Tibial artery (tissue), 4 donors: ENCODE results near the gene ZNF76.

Experiments
- DNase-seq, 2 donors: peaks; one replicate each; pipeline ENCODE4 v3.0.0-alpha.2; 2019
- H3K27ac ChIP-seq, 2 donors: fragments of 200-600 bp; sonication (generic) in 1 of 2; 1 replicate in 1 of 2; 2 replicates in 1 of 2; pipeline ENCODE4 v1.5.1; 2018 to 2019; ENCODE audit warnings: mild to moderate bottlenecking in 1 of 2
- H3K27me3 ChIP-seq, 2 donors: fragments of 200-600 bp; sonication (generic) in 1 of 2; one replicate each; pipeline versions ENCODE4 v1.5.1 to v1.6.0; 2016 to 2019
- H3K36me3 ChIP-seq, 3 donors: fragments of 200-600 bp; sonication (generic) in 2 of 3; one replicate each; pipeline ENCODE4 v1.5.1; 2016 to 2019; ENCODE audit warnings: mild to moderate bottlenecking in 2 of 3
- H3K4me1 ChIP-seq, 4 donors: fragments of 200-600 bp; sonication (generic) in 2 of 4; 1 replicate in 3 of 4; 2 replicates in 1 of 4; pipeline ENCODE4 v1.5.1; 2016 to 2019
- H3K4me3 ChIP-seq, 2 donors: fragments of 200-600 bp; sonication (generic) in 1 of 2; 1 replicate in 1 of 2; 2 replicates in 1 of 2; pipeline ENCODE4 v1.5.1; 2018 to 2019; ENCODE audit warnings: mild to moderate bottlenecking in 2 of 2
- H3K9me3 ChIP-seq, 3 donors: fragments of 200-600 bp; sonication (generic) in 1 of 3; one replicate each; pipeline ENCODE4 v1.5.1; 2016 to 2019
- intact Hi-C: fragments of 100-400 bp; cut with DNase I; formaldehyde crosslinking; loops from one replicate; pipeline ENCODE4 v1.15.0; 2023; ENCODE audit warnings: low total_unique reads
- TF ChIP-seq, protein P1 (sequence below), 2 experiments: fragments of 200-600 bp in 1 of 2; fragments of 450-650 bp in 1 of 2; IDR thresholded peaks; one replicate each; pipeline ENCODE4 v1.5.1; 2017 to 2019; ENCODE audit warnings: antibody characterized with exemption in 2 of 2, mild to moderate bottlenecking in 1 of 2, moderate library complexity in 1 of 2

Gene ZNF76

DNA sequence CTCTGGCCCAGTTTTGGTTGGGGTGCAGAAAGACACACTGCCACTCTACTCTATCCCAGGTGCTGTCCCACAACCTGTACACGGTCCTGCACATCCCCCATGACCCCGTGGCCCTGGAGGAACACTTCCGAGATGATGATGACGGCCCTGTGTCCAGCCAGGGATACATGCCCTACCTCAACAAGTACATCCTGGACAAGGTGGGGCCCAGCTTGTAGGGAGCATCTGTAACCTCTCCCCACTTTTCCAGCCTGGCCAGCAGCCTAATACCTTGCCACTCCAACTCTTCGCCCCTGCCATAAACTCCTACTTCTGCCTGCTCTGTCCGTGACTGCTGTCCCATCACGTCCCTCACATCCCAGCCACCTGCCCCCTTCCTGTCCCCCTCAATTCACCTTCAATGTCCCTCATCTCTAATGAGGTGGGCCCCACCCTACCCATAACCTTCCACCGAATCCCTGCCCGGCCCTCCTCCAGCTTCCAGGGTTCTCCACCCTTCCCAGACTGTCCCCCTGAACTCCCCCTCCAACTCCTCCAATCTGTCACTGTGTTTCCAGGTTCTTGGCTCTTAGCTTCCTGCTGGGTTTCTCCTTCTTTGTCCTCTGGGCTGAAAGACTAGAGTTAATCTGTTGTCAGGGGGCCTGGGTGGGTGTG, 50.2 kb downstream of the ZNF76 start:
- no peaks in the 10 kb centered on the region for H3K27me3 ChIP-seq
- H3K9me3 ChIP-seq = no peaks in the 10 kb centered on the region
- intact Hi-C loops = no loop called here
- H3K4me3 ChIP-seq = no peak overlapping the region
- TF ChIP-seq, protein P1, sequence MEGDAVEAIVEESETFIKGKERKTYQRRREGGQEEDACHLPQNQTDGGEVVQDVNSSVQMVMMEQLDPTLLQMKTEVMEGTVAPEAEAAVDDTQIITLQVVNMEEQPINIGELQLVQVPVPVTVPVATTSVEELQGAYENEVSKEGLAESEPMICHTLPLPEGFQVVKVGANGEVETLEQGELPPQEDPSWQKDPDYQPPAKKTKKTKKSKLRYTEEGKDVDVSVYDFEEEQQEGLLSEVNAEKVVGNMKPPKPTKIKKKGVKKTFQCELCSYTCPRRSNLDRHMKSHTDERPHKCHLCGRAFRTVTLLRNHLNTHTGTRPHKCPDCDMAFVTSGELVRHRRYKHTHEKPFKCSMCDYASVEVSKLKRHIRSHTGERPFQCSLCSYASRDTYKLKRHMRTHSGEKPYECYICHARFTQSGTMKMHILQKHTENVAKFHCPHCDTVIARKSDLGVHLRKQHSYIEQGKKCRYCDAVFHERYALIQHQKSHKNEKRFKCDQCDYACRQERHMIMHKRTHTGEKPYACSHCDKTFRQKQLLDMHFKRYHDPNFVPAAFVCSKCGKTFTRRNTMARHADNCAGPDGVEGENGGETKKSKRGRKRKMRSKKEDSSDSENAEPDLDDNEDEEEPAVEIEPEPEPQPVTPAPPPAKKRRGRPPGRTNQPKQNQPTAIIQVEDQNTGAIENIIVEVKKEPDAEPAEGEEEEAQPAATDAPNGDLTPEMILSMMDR (IDR thresholded peaks at IDR 0.05) = no peak
- no peak for DNase-seq
- no peak overlapping the region for H3K27ac ChIP-seq
- no peaks in the 10 kb centered on the region for H3K4me1 ChIP-seq
- H3K36me3 ChIP-seq = peaks cover 0 to 5% (median 0%) of the 10 kb centered on the region in 3 donors

DNA sequence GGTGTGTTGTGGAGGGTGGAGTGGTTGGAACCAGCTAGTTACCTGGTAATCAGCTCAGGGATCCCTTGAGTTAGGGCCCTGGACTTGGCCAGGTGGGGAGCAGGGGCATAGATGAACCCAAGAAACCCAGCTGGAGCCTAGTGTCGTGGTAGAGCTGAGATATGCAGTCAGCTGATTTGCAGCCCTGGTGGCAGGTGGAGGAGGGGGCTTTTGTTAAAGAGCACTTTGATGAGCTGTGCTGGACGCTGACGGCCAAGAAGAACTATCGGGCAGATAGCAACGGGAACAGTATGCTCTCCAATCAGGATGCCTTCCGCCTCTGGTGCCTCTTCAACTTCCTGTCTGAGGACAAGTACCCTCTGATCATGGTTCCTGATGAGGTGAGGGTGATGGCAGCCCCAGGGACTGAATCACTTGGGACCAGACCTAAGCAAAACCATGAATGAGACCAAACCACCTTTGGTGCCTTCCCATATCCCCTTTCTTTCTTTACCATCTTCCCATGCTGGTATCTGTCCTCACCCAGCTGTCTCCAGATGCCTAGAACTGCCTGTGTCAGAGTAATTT, 50.8 kb downstream of the ZNF76 start:
- intact Hi-C loops = no loop called here
- DNase-seq = no peak
- H3K36me3 ChIP-seq = peaks cover 0 to 5% (median 0%) of the 10 kb centered on the region in 3 donors
- no peaks in the 10 kb centered on the region for H3K9me3 ChIP-seq
- H3K27me3 ChIP-seq = no peaks in the 10 kb centered on the region
- H3K4me1 ChIP-seq = no peaks in the 10 kb centered on the region
- no peak overlapping the region for H3K4me3 ChIP-seq
- TF ChIP-seq, protein P1 (IDR thresholded peaks at IDR 0.05) = no peak
- H3K27ac ChIP-seq = no peak overlapping the region

DNA sequence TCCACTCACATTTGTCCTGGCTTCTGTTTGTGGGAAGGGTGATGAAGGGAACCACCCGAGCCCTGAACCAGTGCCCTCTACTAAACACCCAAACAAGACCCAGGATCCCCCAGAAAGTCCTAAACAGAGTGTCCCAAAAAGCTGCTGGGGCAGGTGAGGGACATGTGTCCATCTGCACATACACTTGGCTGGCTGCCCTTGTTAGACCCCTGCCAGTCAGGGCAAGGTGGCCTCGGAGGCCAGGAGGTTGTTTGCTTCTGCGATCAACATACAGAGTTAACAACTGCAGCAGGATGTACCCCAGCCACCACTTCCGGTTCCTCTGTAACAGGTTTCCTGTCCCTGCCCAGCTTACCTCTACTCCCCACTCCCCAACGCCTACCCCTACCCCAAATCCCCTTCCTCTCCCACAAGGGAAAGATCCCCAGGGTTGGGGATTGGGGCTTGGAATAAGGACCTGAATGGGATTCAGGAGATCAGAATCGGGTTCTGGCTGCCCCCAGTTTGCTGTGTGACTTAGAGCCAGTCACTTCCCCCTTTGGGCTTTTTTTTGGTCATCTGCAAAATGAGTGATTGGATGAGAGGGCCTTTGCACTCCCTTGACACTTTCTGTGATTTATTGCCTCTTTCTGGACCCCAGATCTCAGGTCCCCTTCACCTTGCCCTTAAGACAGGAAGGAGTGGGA, 52.0 kb downstream of the ZNF76 start:
- H3K36me3 ChIP-seq = peaks cover 0 to 5% (median 0%) of the 10 kb centered on the region in 3 donors
- TF ChIP-seq, protein P1 (IDR thresholded peaks at IDR 0.05) = no peak
- intact Hi-C loops = no loop called here
- H3K27me3 ChIP-seq = no peaks in the 10 kb centered on the region
- no peak for DNase-seq
- no peak overlapping the region for H3K27ac ChIP-seq
- no peaks in the 10 kb centered on the region for H3K4me1 ChIP-seq
- no peak overlapping the region for H3K4me3 ChIP-seq
- H3K9me3 ChIP-seq = no peaks in the 10 kb centered on the region

DNA sequence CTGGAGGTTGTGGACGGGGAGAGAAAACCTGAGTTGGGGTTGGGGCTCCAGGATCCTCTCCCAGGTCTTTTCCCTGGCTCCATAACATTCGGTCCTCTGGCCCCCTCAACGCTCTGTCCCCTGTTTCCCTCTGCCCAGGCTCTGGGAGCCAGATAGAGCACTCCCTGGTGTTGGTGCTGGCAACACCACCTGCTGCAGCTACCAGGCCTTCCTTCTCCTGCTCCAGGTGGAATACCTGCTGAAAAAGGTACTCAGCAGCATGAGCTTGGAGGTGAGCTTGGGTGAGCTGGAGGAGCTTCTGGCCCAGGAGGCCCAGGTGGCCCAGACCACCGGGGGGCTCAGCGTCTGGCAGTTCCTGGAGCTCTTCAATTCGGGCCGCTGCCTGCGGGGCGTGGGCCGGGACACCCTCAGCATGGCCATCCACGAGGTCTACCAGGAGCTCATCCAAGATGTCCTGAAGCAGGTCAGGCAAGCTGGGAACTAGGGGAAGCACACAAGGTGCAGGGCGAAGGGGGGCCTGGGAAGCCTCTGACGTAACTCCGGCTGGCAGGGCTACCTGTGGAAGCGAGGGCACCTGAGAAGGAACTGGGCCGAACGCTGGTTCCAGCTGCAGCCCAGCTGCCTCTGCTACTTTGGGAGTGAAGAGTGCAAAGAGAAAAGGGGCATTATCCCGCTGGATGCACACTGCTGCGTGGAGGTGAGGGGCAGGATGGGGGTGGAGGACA, 52.7 kb downstream of the ZNF76 start:
- TF ChIP-seq, protein P1 (IDR thresholded peaks at IDR 0.05) = no peak
- DNase-seq = no peak
- H3K4me1 ChIP-seq = no peaks in the 10 kb centered on the region
- peaks cover 0 to 5% (median 0%) of the 10 kb centered on the region in 3 donors for H3K36me3 ChIP-seq
- no peak overlapping the region for H3K4me3 ChIP-seq
- H3K27ac ChIP-seq = no peak overlapping the region
- intact Hi-C loops = no loop called here
- no peaks in the 10 kb centered on the region for H3K27me3 ChIP-seq
- no peaks in the 10 kb centered on the region for H3K9me3 ChIP-seq

DNA sequence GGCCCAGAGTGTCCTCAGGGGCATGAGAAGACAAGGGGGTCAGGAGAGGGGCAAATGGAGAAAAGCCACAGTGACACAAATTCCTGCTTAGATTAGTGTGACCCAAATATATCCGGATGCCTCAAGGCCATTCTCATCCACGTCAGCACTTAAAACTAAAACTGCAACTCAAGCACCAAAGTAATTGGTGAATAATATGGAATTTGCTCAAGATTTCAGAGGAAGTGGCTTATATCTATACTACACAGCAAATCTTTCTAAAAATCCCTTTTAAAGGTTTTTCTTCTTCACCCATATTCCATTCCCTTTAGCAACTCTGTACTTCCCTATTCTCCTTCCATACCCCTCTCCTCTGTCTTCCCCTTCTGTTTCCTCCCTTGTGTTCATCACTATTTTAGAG, 53.3 kb downstream of the ZNF76 start:
- peaks cover 0 to 4% (median 2%) of the 10 kb centered on the region in 4 donors for H3K4me1 ChIP-seq
- intact Hi-C loops = no loop called here
- no peak for DNase-seq

More for the DNA sequence above, 53.3 kb downstream of the ZNF76 start:
- no peak overlapping the region for H3K27ac ChIP-seq
- H3K4me3 ChIP-seq = no peak overlapping the region
- H3K27me3 ChIP-seq = no peaks in the 10 kb centered on the region
- peaks cover 0 to 5% (median 0%) of the 10 kb centered on the region in 3 donors for H3K36me3 ChIP-seq
- TF ChIP-seq, protein P1 (IDR thresholded peaks at IDR 0.05) = no peak
- no peaks in the 10 kb centered on the region for H3K9me3 ChIP-seq
